Middle frontal gyrus (tissue), 1 donor: ENCODE data around the gene SELENBP1.
A peak's percentile ranks its signal among the peaks of the same experiment; 100 is the strongest.

Experiments
- DNase-seq: peaks from one replicate; pipeline ENCODE4 v3.0.0-alpha.2; 2015; ENCODE audit warnings: low spot score; ENCODE audit errors: extremely low spot score

SELENBP1 gene

DNA sequence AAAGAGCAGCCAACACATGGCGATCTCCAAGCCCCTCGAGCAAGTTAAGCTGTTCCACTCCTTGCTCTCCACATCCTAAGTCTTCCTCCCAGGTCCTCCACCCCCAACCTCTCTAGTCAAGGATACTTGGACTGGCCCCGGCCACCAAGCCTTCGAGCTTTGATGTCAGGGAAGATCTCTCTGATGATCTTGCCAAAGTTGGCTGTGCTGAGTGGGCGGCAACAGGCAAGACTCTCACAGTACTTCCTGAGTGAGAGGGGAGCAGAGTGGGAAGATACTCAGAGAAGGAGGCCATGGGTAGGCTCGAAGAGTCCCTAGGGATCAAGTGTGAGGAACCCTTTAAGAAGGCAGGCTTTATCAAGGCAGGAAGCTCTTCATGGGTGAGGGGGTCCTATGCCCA lies 28.2 kb downstream of the SELENBP1 start:
- no peak for DNase-seq

DNA sequence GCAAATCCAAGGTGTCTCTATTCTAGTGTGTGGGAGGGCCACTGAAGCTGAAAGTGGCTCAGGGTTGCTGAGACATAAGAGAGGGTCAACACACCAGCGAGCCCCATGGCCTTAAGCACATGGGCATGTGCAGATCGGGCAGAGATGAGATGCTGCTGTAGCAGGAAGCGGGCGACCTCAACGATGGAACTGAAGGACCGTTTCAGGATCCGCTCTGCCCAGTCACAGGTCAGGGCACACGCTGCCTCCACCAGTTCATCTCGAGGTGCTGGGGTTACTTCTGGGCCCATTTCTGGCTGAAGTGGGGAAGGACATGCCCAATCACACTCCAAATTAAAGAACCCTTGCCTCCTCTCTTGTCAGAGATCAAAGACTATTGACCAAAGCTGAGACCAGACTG lies 28.9 kb downstream of the SELENBP1 start:
- DNase-seq: no peak

DNA sequence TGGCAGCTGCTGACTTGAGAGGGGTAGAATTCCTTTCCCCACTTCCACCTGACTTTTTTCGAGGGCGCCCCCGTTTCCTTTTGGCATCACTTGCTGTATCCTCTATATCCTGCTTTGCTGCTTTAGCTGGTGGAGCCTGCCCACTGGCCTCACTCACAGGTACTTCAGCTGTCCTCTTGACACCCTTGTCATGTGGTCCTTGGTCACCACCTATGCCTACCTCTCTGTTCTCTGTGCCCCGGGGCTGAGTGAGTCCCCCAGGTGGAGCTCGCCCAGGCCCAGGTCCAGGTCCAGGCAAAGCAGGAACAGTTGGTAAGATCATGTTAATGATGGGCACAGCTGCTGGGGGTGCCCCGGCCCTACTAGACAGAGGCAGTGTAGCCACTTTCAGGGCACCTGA lies 29.9 kb downstream of the SELENBP1 start:
- no peak for DNase-seq

- DNase-seq: no peak
Observed at GRCh38 chr1:151342021-151342420, 30.5 kb downstream of the SELENBP1 start.

GRCh38 chr1:151340870-151341754 lies 31.4 kb downstream of the SELENBP1 start:
- peak; percentile 82 for DNase-seq

- no peak for DNase-seq
Observed at GRCh38 chr1:151336556-151336955, 35.9 kb downstream of the SELENBP1 start.

GRCh38 chr1:151334822-151335221 lies 37.7 kb downstream of the SELENBP1 start:
- DNase-seq: no peak

DNA sequence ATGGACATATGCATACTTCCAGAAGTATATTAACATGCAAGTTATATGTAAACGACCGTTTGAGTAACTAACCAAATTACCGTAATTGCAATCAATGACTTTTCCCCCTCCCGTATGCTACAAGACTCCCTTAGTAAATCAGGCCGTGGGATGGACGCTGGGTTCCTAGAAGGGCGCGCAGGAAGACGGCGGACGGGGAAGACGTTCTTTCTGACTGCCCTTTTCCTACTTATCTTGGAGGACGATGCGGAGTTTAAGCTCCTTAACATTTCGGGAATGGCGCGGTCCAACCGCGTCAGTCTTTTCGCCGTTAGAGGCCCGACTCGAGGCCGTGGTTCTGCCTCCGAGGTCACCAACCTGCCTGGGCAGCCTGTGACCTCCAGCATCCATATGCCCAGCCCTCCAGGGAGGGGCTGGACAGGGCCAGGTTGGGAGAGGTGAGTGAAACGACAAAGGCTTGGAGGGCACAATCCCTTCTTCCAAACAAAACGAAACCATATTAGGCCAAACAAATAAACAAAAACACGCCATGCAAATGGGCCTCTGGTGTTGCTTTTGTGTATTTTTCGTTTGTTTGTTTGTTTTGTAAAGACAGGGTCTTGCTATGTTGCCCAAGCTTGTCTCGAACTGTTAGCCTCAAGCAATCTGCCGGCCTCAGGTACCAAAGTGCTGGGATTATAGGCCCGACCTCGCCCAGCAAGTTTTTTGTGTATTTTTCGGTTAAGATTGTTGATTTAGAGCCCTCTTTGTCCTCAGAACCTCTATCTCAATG lies 44.4 kb downstream of the SELENBP1 start:
- DNase-seq: no peak

DNA sequence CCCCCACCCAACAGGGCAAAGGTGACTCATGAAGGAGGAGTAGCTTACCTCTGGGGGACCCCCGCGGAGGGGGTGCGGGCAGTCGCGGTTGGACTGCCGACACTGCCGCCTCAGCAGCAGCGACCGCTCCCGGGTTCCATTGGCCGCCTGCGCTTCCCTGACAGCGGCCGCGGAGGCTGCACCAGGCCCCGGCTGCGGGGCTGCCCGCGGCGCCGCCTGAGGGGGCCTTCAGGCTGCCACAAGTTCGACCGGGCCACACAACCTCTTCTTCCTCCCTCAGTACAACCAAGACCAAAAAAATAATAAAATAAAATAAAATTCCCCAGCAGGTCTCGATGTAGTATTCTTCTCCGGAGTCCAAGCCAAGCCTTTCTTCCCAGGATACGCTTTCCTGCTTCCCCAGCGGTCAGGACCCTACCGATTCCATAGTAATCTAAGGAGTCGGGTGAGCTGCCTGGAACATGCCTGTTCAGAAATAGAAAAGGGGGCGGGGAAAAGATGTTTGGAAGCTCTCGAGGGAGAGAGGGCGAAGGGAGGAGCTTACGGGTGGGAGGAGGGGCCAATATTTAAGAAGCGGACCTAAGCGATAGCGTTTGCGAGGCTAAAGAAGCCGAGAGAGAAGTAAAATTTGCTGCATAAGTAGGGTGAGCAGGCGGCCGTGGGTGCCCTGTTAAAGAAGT lies 45.1 kb downstream of the SELENBP1 start, which contains the start of gene PI4KB:
Gene PI4KB (minus strand): TSS at position 194 of the 680 bp plus-strand sequence. CDS start 10,935 bp downstream, outside the sequence.
- peak; percentile 90 for DNase-seq

GRCh38 chr1:151326619-151327222 lies 45.8 kb downstream of the SELENBP1 start:
- no peak for DNase-seq

GRCh38 chr1:151325646-151326429 lies 46.7 kb downstream of the SELENBP1 start:
- DNase-seq: no peak

- no peak for DNase-seq
Observed at GRCh38 chr1:151325231-151325630, 47.3 kb downstream of the SELENBP1 start.

DNA sequence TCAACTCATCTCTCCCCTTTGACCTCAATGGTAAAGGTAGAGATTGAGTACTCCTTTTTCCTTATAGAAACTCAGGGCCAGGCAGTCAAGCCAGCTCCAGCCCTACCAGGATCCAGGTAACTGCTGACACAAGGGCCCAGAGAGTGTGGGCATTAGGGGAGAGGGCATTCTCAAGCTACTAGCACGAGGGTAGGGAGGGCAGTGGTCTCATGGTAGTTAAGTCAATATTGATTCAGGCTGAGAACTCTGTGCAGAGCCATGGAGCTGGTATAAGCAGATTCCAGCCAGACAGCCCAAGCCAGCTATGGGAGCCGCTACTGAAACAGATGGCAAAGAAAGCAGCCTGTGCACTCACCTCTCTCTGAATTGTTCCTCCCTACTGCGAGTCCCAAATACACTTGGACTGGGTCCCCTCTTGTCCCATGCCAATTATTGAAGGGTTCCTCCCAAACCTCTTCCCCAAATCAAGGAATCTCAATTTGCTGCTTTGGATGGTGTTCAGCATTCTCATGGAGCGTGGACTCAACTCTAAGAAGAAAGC lies 48.0 kb downstream of the SELENBP1 start:
- no peak for DNase-seq

DNA sequence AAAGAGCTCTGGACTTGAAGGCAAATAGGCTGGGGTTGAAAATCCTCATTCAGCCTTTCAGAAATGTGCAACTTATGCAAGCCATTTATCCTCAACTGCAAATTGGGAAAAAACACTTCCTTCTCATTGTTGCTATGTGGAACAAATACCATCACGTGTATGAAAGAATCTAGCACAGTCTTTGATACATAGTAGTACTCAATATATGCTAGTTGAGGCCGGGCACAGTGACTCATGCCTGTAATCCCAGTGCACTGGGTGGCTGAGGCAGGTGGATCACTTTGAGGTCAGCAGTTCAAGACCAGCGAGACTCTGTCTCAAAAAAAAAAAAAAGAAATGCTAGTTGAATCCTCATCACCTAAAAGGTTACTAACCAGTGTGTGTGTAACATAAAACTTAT lies 53.5 kb downstream of the SELENBP1 start:
- DNase-seq: no peak

DNA sequence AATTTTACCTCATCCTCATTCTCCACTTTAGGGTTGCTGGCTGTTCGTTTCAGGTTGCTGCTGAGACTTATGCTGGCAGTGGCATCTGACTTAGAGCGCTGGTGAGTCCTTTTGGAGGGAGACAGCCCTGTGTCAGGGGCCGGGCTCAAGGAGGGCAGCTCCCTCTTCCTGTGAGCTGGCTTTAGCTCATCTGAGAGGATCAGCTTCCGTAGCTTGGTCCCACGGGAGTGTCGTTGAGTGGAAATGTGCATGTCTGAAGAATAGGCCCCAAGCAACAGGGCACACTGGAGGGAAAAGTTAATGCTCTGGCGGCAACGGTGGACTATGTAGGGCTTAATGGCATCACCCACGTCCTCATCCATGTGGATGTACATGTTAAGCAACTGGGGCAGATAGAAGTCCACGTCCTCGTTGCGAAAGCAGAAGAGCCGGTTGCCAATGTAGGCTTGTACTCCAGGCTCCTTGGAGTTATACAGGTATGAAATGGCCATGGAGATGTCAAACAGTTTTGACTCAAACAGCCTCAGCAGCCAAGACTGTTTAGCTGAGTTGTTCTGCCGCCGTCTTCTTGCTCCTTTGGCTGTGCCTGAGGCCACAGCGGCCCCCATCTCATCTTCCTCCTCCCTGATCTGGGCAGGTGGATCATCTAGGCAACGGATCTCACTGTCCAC lies 56.8 kb downstream of the SELENBP1 start:
- no peak for DNase-seq
